RWPE1 (cell line): ENCODE data around the gene XAGE1A.
"Not testable (repeated sequence)": the region's sequence is repeated elsewhere in the genome, so short reads cannot be mapped to it uniquely, and the experiment has no call there.

ENCODE experiments used
- CTCF ChIA-PET: fragments of 350-600 bp; sonication (Branson Sonifier 250); formaldehyde crosslinking; extraction: SDS; loops from one replicate; lab custom pipeline; 2021; lab: Yijun Ruan, JAX
- POLR2A ChIA-PET: fragments of 400-600 bp; formaldehyde crosslinking; extraction: SDS; loops from one replicate; lab custom pipeline; 2020; ENCODE audit warnings: antibody characterized with exemption; ENCODE audit not compliant: low non-redundant PET; lab: Yijun Ruan, JAX
- DNase-seq: peaks from one replicate; pipeline ENCODE4 v3.0.0; 2012; ENCODE audit warnings: low spot score
- H3K27ac ChIP-seq: fragments of 450-650 bp; 2 replicates; pipeline ENCODE4 v1.5.1; 2017
- TF ChIP-seq, protein P1 (sequence below): fragments of 450-650 bp; conservative IDR thresholded peaks from 2 replicates; pipeline ENCODE4 v1.5.1; 2017; ENCODE audit warnings: low read depth, mild to moderate bottlenecking

The XAGE1A gene, protein sequence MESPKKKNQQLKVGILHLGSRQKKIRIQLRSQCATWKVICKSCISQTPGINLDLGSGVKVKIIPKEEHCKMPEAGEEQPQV

DNA sequence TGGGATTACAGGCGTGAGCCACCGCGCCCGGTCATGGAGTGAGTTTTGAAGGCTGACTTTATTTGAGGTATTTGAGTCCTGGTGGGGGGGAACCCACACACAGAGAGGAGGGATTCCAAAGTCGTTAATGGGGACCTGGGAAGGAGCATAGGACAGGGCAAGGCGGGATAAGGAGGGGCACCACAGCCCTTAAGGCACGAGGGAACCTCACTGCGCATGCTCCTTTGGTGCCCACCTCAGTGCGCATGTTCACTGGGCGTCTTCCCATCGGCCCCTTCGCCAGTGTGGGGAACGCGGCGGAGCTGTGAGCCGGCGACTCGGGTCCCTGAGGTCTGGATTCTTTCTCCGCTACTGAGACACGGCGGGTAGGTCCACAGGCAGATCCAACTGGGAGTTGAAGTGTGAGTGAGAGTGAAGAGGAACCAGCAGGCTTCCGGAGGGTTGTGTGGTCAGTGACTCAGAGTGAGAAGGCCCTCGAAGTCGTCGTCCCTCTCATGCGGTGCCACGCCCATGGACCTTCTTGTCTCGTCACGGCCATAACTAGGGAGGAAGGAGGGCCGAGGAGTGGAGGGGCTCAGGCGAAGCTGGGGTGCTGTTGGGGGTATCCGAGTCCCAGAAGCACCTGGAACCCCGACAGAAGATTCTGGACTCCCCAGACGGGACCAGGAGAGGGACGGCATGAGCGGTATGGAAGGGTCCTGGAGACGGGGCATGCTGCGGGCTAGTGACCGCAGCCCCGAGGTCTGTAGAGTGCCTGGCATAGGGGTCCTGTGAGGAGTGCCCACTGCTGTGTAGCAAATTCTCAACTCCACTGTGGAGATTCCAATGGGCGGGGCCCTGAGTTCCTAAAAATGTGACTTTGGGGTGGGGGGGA is at the start of gene XAGE1A:
XAGE1A (plus strand) TSS at position 264 of the 874 bp plus-strand sequence. CDS start 1,554 bp downstream, outside the sequence.
- DNase-seq, H3K27ac ChIP-seq, POLR2A ChIA-PET, CTCF ChIA-PET: not testable (repeated sequence)

DNA sequence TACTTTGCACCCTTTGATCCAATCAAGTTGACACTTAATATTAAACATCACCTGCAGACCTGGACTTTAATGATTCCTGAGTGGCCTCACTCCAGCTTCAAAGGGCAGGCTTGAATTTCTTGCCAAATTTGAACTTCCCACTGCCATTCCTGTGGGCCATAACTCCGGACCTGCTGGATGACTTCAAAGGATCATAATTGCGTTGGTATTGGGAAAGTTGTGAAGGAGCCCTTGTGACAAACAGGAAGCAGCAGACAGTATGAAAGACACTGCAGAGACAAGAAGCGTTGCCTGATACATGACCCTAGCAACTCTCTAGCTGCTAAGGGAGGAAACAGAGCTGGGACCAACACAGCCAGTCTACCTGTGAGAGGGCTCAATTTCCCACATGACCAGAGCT is 43.6 kb upstream of the XAGE1A start:
- H3K27ac ChIP-seq, CTCF ChIA-PET, POLR2A ChIA-PET, DNase-seq: not testable (repeated sequence)

DNA sequence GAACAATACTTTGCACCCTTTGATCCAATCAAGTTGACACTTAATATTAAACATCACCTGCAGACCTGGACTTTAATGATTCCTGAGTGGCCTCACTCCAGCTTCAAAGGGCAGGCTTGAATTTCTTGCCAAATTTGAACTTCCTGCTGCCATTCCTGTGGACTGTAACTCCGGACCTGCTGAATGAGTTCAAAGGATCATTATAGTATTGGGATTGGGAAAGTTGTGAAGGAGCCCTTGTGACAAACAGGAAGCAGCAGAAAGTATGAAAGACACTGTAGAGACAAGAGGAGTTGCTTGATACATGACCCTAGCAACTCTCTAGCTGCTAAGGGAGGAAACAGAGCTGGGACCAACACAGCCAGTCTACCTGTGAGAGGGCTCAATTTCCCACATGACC is 24.3 kb upstream of the XAGE1A start:
- CTCF ChIA-PET, DNase-seq, H3K27ac ChIP-seq, POLR2A ChIA-PET: not testable (repeated sequence)

DNA sequence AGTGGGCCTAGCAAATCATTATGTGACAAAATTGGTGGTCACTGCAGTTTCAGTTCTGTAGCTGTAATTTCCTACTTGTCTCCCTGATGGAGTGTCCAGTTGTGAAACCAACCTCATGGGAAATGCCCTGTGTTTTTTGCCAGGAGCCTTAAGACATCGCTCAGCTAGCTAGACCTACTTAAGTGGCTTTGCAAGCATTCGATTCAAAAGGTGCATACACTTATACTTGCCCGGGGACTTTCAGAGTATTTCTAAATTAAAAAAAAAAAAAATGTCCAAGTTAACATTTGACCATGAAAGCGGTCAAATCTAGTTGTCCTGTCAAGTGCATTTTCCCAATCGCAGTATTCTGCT is 788 bp downstream of the XAGE1A start:
- POLR2A ChIA-PET, CTCF ChIA-PET, DNase-seq, H3K27ac ChIP-seq: not testable (repeated sequence)

DNA sequence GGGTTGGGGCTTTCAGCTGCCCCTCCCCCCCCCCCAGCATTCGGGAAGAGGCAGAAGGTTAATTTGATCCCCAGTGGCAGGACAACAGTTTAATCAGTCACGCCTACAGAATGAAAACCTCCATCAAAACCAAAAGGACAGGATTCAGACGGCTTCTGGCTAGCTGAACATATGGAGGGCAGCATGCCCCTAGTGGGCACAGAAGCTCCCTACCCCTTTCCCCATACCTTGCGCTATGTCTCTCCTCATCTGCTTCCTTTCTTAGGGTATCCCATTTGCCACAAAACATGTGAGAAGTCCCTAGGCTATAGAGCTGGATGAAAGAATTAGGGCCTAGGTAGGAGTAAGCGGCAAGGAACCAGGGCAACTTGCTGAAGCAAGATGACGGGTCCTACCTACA is 5.8 kb downstream of the XAGE1A start:
- POLR2A ChIA-PET, DNase-seq, CTCF ChIA-PET, H3K27ac ChIP-seq: not testable (repeated sequence)

DNA sequence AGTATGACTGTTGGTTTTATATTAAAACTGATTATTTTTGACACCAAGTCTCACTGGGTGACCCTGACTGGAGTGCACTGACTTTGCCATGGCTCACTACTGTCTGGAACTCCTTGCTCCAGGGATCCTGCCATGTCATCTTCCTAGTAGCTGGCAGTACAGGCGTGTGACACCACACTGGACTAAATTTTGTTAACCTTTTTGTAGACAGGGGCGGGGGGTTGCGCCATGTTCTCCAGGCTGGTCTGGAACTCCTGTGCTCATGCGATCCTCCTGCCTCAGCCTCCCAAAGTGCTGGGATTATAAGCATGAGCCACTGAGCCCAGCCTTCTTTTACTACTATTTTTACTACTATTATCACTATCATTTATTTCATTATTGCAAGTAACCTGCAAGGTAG is 8.9 kb downstream of the XAGE1A start:
- H3K27ac ChIP-seq, result no peak overlapping the region
- ChIA-PET POLR2A (no interaction called here), CTCF (no interaction called here)
- DNase-seq, result no peak
- TF ChIP-seq, protein P1, sequence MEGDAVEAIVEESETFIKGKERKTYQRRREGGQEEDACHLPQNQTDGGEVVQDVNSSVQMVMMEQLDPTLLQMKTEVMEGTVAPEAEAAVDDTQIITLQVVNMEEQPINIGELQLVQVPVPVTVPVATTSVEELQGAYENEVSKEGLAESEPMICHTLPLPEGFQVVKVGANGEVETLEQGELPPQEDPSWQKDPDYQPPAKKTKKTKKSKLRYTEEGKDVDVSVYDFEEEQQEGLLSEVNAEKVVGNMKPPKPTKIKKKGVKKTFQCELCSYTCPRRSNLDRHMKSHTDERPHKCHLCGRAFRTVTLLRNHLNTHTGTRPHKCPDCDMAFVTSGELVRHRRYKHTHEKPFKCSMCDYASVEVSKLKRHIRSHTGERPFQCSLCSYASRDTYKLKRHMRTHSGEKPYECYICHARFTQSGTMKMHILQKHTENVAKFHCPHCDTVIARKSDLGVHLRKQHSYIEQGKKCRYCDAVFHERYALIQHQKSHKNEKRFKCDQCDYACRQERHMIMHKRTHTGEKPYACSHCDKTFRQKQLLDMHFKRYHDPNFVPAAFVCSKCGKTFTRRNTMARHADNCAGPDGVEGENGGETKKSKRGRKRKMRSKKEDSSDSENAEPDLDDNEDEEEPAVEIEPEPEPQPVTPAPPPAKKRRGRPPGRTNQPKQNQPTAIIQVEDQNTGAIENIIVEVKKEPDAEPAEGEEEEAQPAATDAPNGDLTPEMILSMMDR, result no peak

DNA sequence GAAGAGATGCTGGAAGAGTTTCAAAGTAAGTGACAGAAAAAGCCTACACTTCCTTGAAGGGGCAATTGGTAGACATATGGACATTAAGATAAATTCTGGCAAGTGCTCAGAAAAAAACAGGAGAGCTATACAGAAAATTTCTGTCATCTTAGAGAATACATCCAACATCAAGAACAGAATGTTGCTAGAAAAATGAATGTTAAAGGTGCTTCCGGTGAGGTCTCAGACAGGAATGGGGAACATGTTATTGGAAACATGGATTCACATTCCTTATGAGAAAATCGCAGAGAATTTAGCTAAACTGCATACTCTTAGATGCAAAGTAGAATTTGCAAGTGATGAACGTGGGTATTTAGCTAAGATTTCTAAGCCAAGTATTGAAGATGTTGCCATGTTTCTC is 11.7 kb downstream of the XAGE1A start:
- ChIA-PET CTCF (no interaction called here), POLR2A (no interaction called here)
- TF ChIP-seq, protein P1, result no peak

DNA sequence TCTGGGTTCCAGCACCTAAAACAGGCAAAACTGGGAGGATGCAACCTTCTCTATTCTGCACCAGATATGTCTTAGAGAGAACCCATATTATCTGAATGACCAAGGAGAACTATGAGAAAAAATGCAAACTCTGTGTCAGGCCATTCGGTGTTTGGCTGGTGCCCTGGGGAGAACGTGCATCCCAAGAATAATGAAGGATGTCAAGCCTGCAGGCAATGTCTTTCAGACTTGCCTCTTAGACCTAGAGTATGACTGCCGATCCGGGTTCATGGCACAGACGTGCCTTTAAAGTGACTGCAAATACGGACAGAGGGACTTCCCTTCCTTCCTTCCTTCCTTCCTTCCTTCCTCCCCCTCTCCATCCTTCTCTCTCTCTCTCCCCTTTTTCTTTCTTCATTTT is 14.3 kb downstream of the XAGE1A start:
- no peak overlapping the region for H3K27ac ChIP-seq
- ChIA-PET POLR2A (no interaction called here), CTCF (no interaction called here)
- no peak for DNase-seq
- TF ChIP-seq, protein P1, result no peak

More for the DNA sequence above, 11.7 kb downstream of the XAGE1A start:
- no peak for DNase-seq
- no peak overlapping the region for H3K27ac ChIP-seq

DNA sequence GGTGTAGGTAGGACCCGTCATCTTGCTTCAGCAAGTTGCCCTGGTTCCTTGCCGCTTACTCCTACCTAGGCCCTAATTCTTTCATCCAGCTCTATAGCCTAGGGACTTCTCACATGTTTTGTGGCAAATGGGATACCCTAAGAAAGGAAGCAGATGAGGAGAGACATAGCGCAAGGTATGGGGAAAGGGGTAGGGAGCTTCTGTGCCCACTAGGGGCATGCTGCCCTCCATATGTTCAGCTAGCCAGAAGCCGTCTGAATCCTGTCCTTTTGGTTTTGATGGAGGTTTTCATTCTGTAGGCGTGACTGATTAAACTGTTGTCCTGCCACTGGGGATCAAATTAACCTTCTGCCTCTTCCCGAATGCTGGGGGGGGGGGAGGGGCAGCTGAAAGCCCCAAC is 15.5 kb downstream of the XAGE1A start:
- DNase-seq, POLR2A ChIA-PET, CTCF ChIA-PET, H3K27ac ChIP-seq: not testable (repeated sequence)

DNA sequence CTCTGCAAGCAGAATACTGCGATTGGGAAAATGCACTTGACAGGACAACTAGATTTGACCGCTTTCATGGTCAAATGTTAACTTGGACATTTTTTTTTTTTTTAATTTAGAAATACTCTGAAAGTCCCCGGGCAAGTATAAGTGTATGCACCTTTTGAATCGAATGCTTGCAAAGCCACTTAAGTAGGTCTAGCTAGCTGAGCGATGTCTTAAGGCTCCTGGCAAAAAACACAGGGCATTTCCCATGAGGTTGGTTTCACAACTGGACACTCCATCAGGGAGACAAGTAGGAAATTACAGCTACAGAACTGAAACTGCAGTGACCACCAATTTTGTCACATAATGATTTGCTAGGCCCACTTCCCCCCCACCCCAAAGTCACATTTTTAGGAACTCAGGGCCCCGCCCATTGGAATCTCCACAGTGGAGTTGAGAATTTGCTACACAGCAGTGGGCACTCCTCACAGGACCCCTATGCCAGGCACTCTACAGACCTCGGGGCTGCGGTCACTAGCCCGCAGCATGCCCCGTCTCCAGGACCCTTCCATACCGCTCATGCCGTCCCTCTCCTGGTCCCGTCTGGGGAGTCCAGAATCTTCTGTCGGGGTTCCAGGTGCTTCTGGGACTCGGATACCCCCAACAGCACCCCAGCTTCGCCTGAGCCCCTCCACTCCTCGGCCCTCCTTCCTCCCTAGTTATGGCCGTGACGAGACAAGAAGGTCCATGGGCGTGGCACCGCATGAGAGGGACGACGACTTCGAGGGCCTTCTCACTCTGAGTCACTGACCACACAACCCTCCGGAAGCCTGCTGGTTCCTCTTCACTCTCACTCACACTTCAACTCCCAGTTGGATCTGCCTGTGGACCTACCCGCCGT is 20.7 kb downstream of the XAGE1A start:
- CTCF ChIA-PET, result not testable (repeated sequence)

DNA sequence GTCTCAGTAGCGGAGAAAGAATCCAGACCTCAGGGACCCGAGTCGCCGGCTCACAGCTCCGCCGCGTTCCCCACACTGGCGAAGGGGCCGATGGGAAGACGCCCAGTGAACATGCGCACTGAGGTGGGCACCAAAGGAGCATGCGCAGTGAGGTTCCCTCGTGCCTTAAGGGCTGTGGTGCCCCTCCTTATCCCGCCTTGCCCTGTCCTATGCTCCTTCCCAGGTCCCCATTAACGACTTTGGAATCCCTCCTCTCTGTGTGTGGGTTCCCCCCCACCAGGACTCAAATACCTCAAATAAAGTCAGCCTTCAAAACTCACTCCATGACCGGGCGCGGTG is 21.3 kb downstream of the XAGE1A start, which contains the start of gene XAGE1B:
XAGE1B (minus strand) TSS at position 77 of the 339 bp plus-strand sequence. CDS start 1,536 bp downstream, outside the sequence.
- POLR2A ChIA-PET, DNase-seq, CTCF ChIA-PET, H3K27ac ChIP-seq: not testable (repeated sequence)

More for the DNA sequence above, 20.7 kb downstream of the XAGE1A start:
- DNase-seq, POLR2A ChIA-PET, H3K27ac ChIP-seq: not testable (repeated sequence)

DNA sequence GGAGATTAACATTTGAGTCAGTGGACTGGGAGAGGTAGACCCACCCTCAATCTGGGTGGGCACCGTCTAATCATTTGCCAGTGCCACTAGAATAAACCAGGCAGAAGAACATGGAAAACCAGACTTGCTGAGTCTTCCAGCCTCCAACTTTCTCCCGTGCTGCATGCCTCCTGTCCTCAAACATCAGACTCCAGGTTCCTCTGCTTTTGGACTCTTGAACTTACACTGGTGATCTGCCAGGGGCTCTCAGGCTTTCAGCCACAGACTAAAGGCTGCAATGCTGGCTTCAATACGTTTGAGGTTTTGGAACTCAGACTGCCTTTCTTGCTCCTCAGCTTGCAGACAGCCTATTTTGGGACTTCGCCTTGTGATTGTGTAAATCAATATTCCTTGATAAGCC is 45.4 kb downstream of the XAGE1A start:
- CTCF ChIA-PET, POLR2A ChIA-PET, H3K27ac ChIP-seq, DNase-seq: not testable (repeated sequence)
